Sigmoid colon (tissue), 3 donors: Measurements from ENCODE around the gene PALM.

Experiments used
- CTCF ChIP-seq, 4 experiments: fragments of 450-650 bp in 3 of 4; fragments of 200-600 bp in 1 of 4; IDR thresholded peaks; one replicate each; pipeline ENCODE4 v1.5.1; 2016 to 2019; ENCODE audit warnings: antibody characterized with exemption in 4 of 4, mild to moderate bottlenecking in 3 of 4, moderate library complexity in 2 of 4
- POLR2A ChIP-seq, 2 donors: fragments of 450-650 bp; IDR thresholded peaks; one replicate each; pipeline ENCODE4 v1.6.1; 2016; ENCODE audit warnings: antibody characterized with exemption in 2 of 2, mild to moderate bottlenecking in 2 of 2, moderate library complexity in 2 of 2

- TF ChIP-seq CTCF (IDR thresholded peaks at IDR 0.05) = no peak
- no peak for TF ChIP-seq POLR2A (IDR thresholded peaks at IDR 0.05)
Measured at GRCh38 chr19:718991-719512, 10.3 kb downstream of the PALM start.
